HG03342 (cell line): Measurements from ENCODE around the gene P2RY12.

ENCODE experiments used
- ATAC-seq: cut with Tn5 transposase; IDR thresholded peaks from one replicate; pipeline ENCODE4 v1.9.1; 2021; ENCODE audit warnings: mild to moderate bottlenecking, moderate library complexity; ENCODE audit not compliant: unreplicated experiment

P2RY12 gene

GRCh38 chr3:151307583-151308488 lies 76.7 kb downstream of the P2RY12 start:
- ATAC-seq, result no peak

- no peak for ATAC-seq
Measured at GRCh38 chr3:151307131-151307530, 77.4 kb downstream of the P2RY12 start.

- ATAC-seq, result no peak
Measured at GRCh38 chr3:151306168-151306810, 78.3 kb downstream of the P2RY12 start.

- ATAC-seq, result no peak
Measured at GRCh38 chr3:151305775-151306151, 78.8 kb downstream of the P2RY12 start.

- ATAC-seq, result no peak
Measured at GRCh38 chr3:151305060-151305774, 79.3 kb downstream of the P2RY12 start.

GRCh38 chr3:151303751-151304150 lies 80.8 kb downstream of the P2RY12 start:
- no peak for ATAC-seq

- ATAC-seq, result no peak
Measured at GRCh38 chr3:151301787-151302186, 82.8 kb downstream of the P2RY12 start.

GRCh38 chr3:151300539-151300938 lies 84.0 kb downstream of the P2RY12 start:
- no peak for ATAC-seq

- no peak for ATAC-seq
Measured at GRCh38 chr3:151299006-151299405, 85.5 kb downstream of the P2RY12 start.

- no peak for ATAC-seq
Measured at GRCh38 chr3:151297429-151297828, 87.1 kb downstream of the P2RY12 start.

- ATAC-seq, result no peak
Measured at GRCh38 chr3:151296226-151296625, 88.3 kb downstream of the P2RY12 start.

- no peak for ATAC-seq
Measured at GRCh38 chr3:151293127-151293526, 91.4 kb downstream of the P2RY12 start.

- ATAC-seq, result no peak
Measured at GRCh38 chr3:151290673-151291072, 93.9 kb downstream of the P2RY12 start.

- no peak for ATAC-seq
Measured at GRCh38 chr3:151289445-151289844, 95.1 kb downstream of the P2RY12 start.
